Skin of body (tissue), 2 donors: Measurements from ENCODE around the gene TENM3. TPM values are rescaled to one million over a fixed set of nuclear protein-coding genes. Genes with fewer than 3 reads are reported as not detected.

Experiments
- DNase-seq: peaks from one replicate; lab custom pipeline; 2025; lab: John Stamatoyannopoulos, UW
- total RNA-seq: library from RNA; depleted of rRNA; stranded (reverse); fragments of >200 nt; gene quantifications from one replicate; pipeline ENCODE4 v1.2.3, GENCODE V29; 2014

Gene TENM3
- total RNA-seq, 1 donor from 2014 or later, result 10.2 TPM

GRCh38 chr4:182678590-182678989, 435.4 kb downstream of the TENM3 start:
- no peak for DNase-seq

- no peak for DNase-seq
Observed at GRCh38 chr4:182679533-182679932, 436.3 kb downstream of the TENM3 start.

- no peak for DNase-seq
Observed at GRCh38 chr4:182680234-182680653, 437.0 kb downstream of the TENM3 start.

GRCh38 chr4:182683661-182684060, 440.5 kb downstream of the TENM3 start:
- DNase-seq, result peak; percentile 18

- no peak for DNase-seq
Observed at GRCh38 chr4:182684796-182685195, 441.6 kb downstream of the TENM3 start.

GRCh38 chr4:182688081-182688480, 444.9 kb downstream of the TENM3 start:
- DNase-seq, result no peak

- no peak for DNase-seq
Observed at GRCh38 chr4:182694551-182694950, 451.3 kb downstream of the TENM3 start.

GRCh38 chr4:182695009-182695408, 451.8 kb downstream of the TENM3 start:
- DNase-seq, result no peak

GRCh38 chr4:182695842-182696241, 452.6 kb downstream of the TENM3 start:
- DNase-seq, result no peak

GRCh38 chr4:182697094-182697493, 453.9 kb downstream of the TENM3 start:
- no peak for DNase-seq

GRCh38 chr4:182698212-182698611, 455.0 kb downstream of the TENM3 start:
- no peak for DNase-seq

- no peak for DNase-seq
Observed at GRCh38 chr4:182699201-182699600, 456.0 kb downstream of the TENM3 start.

GRCh38 chr4:182699795-182700194, 456.6 kb downstream of the TENM3 start:
- DNase-seq, result no peak

- no peak for DNase-seq
Observed at GRCh38 chr4:182700362-182701160, 457.4 kb downstream of the TENM3 start.

GRCh38 chr4:182704077-182704476, 460.9 kb downstream of the TENM3 start:
- no peak for DNase-seq

GRCh38 chr4:182704948-182705347, 461.7 kb downstream of the TENM3 start:
- no peak for DNase-seq

- DNase-seq, result no peak
Observed at GRCh38 chr4:182705389-182705788, 462.2 kb downstream of the TENM3 start.

GRCh38 chr4:182711211-182711610, 468.0 kb downstream of the TENM3 start:
- no peak for DNase-seq

- DNase-seq, result no peak
Observed at GRCh38 chr4:182715548-182715947, 472.3 kb downstream of the TENM3 start.

- no peak for DNase-seq
Observed at GRCh38 chr4:182716192-182716591, 473.0 kb downstream of the TENM3 start.

GRCh38 chr4:182717788-182718583, 474.8 kb downstream of the TENM3 start:
- DNase-seq, result no peak

- no peak for DNase-seq
Observed at GRCh38 chr4:182724414-182724813, 481.2 kb downstream of the TENM3 start.

- no peak for DNase-seq
Observed at GRCh38 chr4:182729516-182729915, 486.3 kb downstream of the TENM3 start.
